GM21786 (cell line): ENCODE data around the gene MBNL1.

Source experiments
- ATAC-seq: cut with Tn5 transposase; IDR thresholded peaks from one replicate; pipeline ENCODE4 v1.9.1; 2021; ENCODE audit not compliant: unreplicated experiment

Gene MBNL1, protein sequence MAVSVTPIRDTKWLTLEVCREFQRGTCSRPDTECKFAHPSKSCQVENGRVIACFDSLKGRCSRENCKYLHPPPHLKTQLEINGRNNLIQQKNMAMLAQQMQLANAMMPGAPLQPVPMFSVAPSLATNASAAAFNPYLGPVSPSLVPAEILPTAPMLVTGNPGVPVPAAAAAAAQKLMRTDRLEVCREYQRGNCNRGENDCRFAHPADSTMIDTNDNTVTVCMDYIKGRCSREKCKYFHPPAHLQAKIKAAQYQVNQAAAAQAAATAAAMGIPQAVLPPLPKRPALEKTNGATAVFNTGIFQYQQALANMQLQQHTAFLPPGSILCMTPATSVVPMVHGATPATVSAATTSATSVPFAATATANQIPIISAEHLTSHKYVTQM

DNA sequence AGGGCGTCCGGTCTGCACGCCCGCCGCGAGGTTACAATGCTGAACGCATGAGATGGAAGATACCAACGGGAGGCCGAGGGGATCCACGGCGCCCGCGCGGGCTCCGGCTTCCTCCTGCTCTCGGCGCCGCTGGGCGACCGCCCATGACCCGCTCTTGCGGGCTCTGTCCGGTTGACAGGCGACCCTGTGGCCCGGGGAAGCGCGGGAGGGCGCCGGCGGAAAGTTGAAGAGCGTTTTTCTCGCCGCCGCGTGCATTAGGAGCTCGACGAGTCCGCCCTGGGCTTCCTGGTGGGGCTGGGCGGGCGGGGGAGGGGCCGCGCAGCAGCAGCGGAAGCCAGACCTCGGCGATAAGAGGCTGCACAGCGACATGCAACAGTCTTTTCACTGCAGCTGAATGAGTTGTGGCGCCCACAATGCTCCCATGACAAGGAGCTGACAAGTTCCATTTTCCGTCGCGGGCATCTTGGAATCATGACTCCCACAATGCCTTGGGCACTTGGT, at the start of gene MBNL1:
TSS of gene MBNL1 (plus strand) at position 375 of the 501 bp plus-strand sequence. CDS start 31,265 bp downstream, outside the sequence.
- peak; percentile 49 for ATAC-seq

DNA sequence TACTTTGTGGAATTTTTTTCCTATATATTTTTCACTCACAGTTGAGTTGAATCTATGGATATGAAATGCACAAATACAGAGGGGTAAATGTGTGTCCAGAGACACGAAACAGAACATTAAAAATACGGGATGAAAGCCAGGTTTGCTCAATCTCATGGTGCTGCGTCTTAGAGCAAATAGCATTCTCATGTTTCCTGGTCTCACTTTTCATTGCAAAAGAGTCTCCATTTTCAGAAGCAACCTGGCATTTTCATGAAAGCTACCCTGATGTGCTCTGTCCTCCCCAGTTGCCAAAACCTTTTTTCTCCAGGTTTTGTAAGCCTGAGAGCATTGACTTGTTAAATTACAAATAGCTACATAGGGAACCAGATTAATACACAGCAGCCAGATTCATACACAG, 49.5 kb upstream of the MBNL1 start:
- ATAC-seq, result no peak

DNA sequence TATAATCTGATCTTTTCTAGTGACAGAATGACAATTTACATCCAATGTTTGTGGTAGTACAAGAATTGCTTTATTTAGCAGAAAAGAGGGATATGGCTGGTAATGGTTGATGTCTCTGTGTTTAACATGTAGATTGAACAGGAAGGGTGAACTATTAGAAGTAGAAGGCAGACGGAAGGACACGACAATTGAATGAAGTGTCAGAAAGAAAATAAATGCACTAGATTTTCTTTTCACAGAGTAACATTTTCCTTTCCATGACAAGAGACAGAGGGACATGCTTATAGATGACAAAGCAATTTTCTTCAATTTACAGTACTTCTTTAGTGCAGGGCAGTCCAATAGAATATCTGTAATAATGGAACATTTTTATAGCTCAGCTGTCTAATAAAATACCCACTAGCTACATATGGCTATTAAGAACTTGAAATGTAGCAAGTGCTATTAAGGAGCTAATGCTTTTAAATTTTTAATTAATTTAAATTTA, 48.9 kb upstream of the MBNL1 start:
- ATAC-seq, result no peak

DNA sequence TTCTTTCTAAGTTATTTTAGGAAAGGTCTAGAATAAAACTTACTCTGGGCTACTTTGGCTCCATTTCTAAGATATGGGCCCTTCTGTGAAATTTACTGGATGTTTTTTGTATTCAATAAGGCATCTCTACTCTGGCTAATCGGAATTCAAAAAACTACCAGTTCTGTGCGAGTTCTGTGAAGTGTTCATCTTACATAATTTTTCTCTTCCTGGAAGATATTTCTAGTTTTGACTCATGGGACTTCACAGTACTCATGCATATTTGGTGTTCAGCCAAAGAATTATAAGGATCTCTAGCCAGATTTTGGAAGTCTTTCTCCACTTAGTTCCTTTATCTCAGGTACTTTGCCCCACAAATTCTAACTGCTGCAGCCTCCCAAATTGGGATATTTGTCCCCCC, 46.4 kb upstream of the MBNL1 start:
- peak; percentile 41 for ATAC-seq

DNA sequence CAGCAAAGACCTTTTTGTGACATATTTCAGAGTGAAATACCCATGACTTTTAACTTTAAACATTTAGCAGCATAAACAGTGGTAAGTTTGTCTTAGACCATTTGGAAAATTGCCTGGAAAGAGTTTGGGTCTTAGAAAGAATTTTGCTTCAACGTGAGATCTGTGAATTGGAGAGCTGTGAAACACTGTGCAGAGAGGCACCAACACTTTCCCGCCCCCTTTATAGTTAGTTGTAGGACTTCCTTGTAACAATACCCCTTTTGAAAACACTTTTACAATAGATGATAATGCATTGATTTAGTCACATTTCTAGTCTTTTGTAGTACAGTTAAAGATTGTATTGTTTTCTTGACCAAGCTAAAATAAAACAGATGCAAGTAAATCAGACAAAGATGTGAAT, 43.5 kb upstream of the MBNL1 start:
- ATAC-seq, result no peak

DNA sequence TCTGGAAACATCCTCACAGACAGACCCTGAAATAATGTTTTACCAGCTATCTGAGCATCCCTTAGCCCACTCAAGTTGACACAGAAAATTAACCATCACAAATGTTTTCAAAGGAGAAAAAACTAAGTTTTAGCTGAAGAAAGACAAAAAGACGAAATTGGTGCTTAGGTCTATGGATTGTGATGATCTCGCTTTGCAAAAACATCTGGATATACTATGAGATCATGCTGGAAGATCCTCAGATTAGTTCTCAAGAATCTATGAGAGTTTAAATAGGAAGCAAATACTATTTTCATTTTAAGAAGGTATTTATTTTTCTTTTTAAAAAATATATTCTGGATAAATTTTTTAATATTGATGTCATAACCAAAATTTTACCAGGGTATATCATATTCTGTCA, 42.6 kb upstream of the MBNL1 start:
- ATAC-seq, result no peak

DNA sequence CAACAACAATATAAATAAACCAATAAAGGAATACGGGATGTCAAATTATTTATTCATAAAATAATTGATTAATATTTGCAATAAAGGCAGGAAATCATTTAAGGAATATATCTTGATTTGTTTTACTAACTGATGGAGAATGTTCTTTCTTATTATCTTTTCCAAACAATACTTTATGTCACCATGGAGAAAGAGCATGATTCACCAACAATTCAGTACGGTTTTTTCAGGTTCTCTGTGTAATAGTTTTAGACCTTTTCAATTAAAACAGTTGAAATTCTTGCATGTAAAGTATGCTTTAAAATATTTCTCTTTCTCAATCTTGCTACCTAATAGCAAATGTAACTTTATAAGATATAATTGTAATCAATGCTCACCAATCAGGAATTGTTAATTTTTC, 41.7 kb upstream of the MBNL1 start:
- no peak for ATAC-seq

DNA sequence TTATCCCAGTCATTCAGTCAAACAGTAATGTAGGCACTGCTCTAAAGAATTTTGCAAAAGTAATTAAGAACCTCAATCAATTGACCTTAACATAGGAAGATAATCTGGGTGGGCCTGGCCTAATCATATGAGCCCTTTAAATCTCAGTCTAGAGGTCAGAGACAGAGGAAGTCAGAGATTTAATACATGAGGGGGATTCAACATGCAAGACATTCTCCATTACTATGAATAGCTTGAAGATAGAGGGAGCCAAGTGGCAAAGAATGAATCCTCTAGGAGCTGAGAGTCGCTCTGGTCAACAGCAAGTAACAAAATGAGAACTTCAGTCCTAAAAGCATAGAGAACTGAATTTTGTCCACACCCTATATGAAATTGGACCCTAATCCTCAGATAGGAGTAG, 39.0 kb upstream of the MBNL1 start:
- no peak for ATAC-seq

DNA sequence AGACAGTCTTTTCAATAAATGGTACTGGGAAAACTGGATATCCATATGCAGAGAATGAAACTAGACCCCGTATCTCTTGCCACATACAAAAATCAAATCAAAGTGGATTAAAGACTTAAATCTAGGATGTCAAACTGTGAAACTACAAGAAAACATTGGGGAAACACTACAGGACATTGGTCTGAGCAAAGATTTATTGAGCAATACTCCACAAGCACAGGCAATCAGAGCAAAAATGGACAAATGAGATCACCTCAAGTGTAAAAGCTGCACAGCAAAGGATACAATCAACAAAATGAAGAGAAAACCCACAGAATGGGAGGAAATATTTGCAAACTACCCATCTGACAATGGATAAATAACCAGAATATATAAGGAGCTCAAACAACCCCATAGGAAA, 38.4 kb upstream of the MBNL1 start:
- ATAC-seq, result no peak

DNA sequence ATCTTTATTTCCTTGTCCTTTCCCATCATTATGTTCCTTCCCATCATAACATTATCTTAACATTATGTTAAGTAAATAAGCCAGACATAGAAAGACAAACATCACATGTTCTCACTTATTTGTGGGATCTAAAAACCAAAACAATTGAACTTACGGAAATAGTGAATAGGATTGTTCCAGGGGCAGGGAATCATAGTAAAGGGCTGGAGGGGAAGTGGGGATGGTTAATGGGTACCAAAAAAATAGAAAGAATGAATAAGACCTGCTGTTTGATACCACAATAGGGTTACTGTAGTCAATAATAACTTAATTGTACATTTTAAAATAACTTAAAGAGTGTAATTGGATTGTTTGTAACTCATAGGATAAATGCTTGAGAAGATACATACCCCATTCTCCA, 36.7 kb upstream of the MBNL1 start:
- ATAC-seq, result no peak

DNA sequence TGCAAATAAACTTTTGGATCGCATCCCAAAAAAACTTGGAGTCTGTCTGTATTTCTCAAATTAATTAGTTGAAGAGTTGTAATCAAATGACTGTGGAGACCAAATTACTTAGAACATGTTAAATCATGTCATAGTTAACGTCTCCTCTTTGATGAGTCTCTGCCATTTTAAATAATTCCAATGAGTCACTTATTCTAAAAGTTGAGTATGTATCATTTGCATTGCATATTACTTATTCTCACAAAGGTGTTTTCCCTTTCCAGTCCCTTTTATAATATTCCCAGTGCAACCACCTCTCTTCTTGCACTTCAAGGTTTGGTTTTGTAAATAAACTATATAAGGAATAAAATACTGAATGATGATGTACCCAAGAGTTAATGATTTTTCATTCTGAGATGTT, 36.0 kb upstream of the MBNL1 start:
- no peak for ATAC-seq

DNA sequence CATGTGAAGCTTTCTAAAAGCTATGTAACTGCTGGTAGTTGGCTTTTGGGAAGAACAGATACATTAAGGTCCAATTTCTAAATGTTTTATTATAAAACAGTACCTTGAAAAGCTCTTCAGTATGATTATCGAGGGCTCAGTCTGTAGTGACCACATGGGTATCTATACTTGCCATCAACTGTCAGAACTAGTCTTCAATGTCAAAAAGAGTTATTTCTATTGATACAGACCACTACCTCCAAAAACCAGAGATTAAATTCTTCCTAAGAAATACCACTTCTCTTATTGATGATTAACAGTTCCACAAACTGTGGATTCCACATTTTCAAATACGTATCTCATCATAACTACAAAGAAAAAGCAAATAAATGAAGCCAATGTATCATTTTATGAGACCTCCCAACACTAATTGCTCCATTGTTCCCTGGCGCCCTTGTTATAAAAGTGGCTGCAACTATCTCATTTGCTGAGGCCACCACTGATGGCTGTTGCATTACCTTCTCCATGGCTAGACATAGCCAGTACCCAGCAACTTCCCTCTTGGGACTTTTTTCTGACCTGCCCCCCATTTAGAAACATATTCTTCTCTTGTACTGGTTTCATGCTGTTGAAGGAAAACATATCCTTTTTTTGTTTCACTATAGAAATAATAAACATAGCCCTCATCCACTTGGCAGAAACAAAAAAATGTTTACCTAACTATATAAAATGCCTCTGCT, 33.9 kb upstream of the MBNL1 start:
- ATAC-seq, result no peak

DNA sequence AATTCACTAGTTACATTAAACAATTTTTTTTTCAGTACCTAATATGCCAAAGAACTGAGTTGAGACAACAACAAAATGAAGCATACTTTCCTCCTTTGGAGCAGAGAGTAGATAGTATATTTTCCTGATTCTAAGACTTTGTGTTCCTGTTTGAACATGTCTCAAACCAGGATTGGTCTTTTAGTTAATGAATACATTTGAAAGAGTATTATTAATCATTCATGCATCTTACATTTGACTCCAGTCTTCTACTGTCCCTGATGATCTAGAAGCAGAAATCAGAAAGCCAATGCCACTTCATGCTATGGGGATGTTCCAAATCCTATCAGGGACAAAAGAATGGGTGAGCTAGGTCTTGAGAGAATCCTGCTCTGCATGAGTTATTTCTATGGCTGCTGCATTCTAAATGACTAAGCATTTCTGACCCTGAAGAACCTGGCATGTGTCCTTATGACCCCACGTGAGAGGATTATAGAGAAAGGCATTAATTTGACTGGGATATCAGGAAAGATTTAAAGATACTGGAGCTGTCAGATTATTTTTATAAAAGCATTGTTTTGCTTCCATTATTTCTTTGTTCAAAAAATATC, 32.9 kb upstream of the MBNL1 start:
- no peak for ATAC-seq

DNA sequence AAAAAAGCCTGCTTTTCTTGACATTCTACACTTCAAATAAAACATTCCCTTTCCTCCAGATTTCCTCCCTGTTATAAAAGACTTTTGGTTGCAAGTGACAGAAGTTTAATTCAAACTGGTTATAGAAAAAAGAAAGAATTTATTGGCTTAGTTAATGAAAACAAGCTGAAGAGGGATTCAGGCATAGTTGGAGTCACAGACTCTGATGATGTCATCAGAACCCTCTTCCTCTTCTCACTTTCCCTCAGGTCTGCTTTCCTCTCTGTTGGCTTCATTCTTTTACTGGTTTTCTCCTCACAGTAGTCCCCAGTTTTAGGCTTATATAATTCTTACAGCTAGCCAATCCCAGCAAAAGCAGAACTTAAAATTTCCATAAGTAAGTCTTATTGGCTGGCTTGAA, 32.0 kb upstream of the MBNL1 start:
- ATAC-seq, result no peak

DNA sequence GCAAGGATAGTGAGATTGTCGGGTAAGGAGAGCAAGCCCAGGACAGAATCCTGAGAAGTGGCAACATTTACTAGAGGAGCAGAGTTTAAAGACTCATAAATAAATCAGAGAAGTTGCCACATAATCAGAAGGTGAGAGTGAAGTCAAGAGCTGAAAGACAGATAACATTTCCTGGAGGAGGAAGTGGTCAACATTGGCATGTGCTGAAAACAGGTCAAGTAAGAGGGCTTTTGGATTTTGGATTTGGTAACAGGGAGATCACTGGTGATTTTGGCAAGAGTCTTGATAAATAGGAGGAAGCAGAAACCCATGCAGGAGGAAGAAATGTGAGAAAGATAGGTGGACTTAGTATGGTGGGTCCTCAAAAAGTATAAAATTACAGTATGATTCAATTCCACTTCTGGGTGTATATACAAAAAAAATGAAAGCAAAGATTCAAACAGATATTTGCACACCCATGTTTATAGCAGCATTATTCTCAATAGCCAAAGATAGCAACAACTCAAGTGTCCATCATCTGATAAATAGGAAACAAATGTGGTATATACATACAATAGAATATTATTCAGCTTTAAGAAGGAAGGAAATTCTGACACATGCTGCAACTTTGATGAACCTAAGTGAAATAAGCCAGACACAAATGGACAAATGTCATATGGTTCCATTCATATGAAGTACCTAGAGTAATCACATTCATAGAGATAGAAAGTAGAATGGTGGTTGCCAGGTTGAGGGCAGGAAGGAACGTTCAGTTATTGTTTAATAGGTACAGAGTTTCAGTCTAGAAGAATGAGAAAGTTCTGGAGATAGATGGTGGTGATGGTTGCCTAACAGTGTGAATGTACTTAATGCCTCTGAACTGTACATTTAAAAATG, 27.3 kb upstream of the MBNL1 start:
- ATAC-seq, result peak; percentile 72

DNA sequence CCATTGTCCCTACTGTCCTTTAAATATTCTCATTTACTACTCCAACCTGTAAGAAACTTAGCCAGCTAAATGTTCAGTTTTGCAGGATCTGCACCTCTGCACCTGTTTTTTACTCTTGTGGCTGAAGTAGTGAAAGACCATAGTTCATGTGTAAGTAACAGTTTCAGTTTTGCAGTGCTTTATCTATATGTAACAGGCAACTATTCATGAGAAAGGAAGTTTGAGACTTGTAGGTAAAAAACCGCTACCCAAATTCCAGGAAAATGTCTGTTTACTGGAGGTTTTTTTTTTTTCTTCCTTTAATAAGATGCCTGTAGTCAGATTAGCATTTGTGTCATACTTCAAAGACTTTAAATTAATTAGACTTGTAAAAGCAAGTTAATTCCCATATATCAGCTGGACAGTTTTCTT, 25.4 kb upstream of the MBNL1 start:
- ATAC-seq, result peak; percentile 66

DNA sequence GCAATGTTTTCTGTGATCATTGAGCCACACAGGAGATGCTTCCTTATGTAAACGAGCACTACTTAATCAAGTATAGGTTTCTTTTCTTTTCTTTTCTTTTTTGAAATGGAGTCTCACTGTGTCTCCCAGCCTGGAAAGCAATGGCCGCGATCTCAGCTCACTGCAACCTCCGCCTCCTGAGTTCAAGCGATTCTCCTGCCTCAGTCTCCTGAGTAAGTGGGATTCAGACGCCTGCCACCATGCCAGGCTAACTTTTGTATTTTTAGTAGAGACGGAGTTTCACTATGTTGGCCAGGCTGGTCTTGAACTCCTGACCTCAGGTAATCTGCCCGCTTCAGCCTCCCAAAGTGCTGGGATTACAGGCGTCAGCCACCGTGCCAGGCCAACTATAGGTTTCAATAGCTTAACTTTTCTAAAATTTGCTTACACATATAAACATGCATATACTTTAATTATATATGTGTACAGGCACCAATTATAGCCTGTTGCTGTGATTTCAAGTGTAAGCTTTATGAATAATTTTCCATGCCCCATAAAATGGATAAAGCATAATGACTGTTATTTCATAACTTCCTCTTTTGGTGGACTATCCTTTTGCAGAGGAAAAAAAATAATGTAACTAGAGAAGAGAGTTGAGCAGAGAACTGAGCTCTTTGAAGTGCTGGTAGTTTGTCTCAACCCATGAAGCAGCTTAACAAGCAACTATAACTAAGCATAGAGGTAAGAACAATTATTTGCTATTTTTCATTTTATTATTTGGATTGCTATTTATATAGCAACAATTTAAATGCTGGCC, 24.8 kb upstream of the MBNL1 start:
- ATAC-seq, result peak; percentile 18

DNA sequence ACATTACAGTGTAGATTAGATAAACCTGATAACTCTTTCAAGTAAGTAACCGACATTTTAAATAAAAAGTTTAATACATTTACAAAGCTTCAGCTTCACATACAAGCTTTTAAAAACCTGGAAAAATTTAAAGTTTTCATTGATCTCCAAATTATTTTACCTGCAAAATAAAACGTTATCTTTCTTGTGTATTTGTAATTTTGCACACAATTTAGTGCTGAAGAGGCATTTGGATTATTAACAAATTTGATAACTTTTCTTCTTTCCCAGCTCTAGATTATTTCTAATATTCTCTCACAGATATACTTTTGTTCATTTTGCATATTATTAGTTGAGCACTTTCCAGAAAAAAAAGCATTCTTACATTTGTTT, 24.2 kb upstream of the MBNL1 start:
- no peak for ATAC-seq

DNA sequence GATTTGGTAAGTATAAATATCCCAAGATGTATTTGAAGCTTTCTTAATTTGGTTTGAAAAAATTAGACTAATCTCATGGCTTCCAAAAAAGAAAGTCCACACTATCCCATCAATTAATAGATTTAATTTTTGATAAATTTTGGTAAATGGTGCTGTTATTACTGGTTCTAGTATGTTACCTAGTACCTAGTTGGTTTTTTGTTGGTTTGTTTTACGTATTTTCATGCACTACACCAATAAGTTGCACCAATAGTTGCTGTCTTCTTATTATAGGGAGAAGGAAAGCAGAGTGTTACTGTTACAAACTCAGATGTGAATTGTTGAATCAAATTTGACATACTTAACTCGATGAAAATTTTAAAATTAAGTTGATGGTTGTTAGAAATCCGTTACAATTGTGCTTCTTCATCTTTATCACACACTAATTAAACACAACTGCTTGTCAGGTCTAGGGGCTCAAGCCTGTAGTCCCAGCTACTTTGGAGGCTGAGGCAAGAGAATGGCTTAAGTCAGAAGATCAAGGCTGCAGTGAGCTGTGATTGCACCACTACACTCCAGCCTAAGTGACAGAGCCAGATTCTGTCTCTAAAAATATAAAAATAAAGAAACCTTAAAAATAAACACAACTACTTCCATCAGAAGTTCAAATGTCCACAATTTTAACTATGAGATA, 23.1 kb upstream of the MBNL1 start:
- ATAC-seq, result no peak

DNA sequence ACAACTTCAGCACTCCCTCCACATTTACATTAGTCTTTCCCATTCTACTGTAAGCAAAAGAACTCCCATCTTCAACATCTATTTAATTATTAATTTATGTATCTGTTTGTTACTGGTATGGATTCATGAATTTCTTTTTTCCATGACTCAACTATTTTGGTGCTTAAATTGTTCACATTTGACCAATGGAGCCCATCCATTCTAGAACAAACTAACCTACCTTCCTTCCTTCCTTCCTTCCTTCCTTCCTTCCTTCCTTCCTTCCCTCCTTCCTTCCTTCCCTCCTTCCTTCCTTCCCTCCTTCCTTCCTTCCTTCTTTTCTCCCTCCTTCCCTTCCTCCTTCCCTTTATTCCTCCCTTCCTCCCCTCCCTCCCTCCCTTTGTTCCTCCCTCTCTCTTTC, 16.8 kb upstream of the MBNL1 start:
- no peak for ATAC-seq
